Prostate gland (tissue), 2 donors: ENCODE results near the gene WDR86.

Source experiments
- CTCF ChIP-seq, 4 experiments: fragments of 200-600 bp in 2 of 4; fragments of 450-650 bp in 2 of 4; sonication (generic) in 2 of 4; IDR thresholded peaks; 1 replicate in 3 of 4; 2 replicates in 1 of 4; pipeline ENCODE4 v1.5.1; 2016 to 2019; ENCODE audit warnings: antibody characterized with exemption in 4 of 4, mild to moderate bottlenecking in 2 of 4, moderate library complexity in 2 of 4
- POLR2A ChIP-seq: fragments of 450-650 bp; IDR thresholded peaks from one replicate; pipeline ENCODE4 v1.6.1; 2016; ENCODE audit warnings: antibody characterized with exemption, mild to moderate bottlenecking
- POLR2AphosphoS5 ChIP-seq: sonication (generic); formaldehyde crosslinking; IDR thresholded peaks from one replicate; pipeline ENCODE4 v1.6.1; 2017; ENCODE audit warnings: antibody characterized with exemption

GRCh38 chr7:151436446-151437158, 26.8 kb upstream of the WDR86 start:
- TF ChIP-seq POLR2AphosphoS5 (no peak), CTCF (IDR thresholded peaks at IDR 0.05) (no peak), POLR2A (no peak)
